Hippocampal formation (tissue), 2 donors: Measurements from ENCODE around the gene SRSF8.
"Not testable (repeated sequence)": the region's sequence is repeated elsewhere in the genome, so short reads cannot be mapped to it uniquely, and the experiment has no call there.

Experiments used
- DNase-seq, 2 donors: peaks; one replicate each; lab custom pipeline; 2025; lab: John Stamatoyannopoulos, UW

The SRSF8 gene, protein sequence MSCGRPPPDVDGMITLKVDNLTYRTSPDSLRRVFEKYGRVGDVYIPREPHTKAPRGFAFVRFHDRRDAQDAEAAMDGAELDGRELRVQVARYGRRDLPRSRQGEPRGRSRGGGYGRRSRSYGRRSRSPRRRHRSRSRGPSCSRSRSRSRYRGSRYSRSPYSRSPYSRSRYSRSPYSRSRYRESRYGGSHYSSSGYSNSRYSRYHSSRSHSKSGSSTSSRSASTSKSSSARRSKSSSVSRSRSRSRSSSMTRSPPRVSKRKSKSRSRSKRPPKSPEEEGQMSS

DNA sequence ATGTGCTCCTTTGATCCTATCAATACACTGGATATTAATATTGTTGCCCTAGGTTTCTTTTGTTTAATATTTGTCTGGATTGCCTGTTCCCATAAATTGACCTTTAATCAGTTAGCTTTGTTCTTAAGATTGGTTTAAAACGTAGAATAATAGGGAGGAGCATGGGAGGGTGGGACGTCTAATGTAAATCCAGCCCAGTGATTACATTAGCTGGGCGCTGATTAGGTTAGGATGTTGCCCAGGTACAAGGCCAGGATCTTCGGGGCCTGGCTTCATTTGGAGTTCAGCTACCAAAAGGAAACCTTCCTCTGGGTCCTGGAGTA lies at the start of gene SRSF8:
SRSF8 (plus strand) TSS at position 204 of the 323 bp plus-strand sequence. CDS start 308 bp downstream, outside the sequence.
- no peak for DNase-seq

DNA sequence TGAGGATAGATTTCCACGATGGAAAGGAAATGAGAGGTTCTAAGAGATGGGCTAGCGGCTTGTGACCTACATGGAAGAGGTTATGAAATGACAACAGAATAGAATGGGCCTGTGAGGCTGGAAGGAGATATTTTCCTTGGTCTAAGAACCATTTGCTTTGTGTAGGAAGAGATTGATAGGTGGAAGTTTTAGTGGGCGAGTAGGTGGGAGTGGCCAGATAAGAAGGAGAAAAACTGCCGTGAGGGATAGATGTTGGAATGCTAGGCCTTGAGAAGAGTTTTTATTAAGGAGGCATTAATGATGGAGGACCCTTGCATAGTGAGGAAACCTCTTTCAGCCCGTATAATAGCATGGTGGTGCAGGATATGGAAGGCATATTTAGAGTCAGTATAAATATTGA lies 45.3 kb upstream of the SRSF8 start:
- DNase-seq: not testable (repeated sequence)

DNA sequence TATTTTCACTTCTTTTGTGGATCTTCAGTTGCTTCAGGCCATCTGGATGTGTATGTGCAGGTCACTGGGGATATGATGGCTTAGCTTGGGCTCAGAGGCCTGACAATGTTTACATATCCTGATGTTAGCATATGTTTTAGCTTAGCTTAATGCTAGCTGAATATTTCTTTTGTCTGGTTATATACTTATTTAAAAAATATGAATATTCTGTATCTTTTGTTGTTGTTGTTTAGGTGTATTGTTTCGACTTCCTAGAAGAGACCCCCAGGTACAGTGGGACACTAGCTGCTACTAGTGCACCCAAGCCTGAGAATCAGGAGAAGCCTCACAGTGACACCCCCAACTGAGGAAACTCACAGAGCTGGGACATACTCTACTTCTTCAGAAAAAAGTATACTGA lies 41.8 kb upstream of the SRSF8 start, which contains the start of gene KDM4E:
KDM4E (plus strand) TSS at position 301 of the 400 bp plus-strand sequence. CDS start 300 bp downstream, outside the sequence.
- no peak for DNase-seq

DNA sequence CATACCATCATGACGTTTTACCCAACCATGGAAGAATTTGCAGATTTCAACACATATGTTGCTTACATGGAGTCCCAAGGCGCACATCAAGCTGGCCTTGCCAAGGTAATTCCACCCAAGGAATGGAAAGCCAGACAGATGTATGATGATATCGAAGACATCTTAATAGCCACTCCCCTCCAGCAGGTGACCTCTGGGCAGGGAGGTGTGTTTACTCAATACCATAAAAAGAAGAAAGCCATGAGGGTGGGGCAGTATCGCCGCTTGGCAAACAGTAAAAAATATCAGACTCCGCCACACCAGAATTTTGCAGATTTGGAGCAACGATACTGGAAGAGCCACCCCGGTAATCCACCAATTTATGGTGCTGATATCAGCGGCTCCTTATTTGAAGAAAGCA lies 41.1 kb upstream of the SRSF8 start:
- DNase-seq: not testable (repeated sequence)

DNA sequence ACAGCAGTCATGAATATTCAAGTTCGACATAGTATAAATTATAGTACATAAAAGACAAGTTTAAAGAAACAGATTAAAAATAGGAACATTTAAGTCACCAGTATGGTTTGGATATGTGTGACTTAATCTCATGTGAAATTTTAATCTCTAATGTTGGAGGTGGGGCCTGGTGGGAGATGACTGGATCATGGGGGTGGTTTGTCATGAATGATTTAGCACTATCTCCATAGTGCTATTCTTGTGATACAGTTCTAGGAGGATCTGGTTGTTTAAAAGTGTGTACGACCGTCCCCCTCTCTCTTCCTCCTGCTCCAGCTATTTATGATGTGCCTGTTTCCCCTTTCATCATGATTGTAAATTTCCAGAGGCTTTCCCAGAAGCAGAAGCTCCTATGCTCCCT lies 38.4 kb upstream of the SRSF8 start:
- DNase-seq: no peak

DNA sequence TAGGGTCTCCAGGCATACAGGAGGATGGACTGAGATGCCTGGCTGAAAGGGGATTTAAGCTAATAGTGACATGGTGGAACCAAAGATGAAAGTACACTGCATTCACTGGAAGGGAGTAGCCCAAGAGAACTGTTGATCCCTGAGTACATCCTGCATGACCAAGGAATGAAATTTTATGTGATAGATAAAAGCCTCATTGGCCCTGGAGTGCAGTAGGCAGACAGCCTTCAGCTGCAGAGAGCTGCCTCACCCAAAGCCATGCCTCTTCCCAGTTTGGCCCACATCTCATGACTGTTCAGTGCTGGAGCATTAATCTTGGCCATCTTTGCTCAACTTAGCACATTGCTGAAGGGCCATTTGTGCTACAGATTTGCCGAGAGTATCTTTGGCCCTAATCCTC lies 33.7 kb upstream of the SRSF8 start:
- DNase-seq: no peak

DNA sequence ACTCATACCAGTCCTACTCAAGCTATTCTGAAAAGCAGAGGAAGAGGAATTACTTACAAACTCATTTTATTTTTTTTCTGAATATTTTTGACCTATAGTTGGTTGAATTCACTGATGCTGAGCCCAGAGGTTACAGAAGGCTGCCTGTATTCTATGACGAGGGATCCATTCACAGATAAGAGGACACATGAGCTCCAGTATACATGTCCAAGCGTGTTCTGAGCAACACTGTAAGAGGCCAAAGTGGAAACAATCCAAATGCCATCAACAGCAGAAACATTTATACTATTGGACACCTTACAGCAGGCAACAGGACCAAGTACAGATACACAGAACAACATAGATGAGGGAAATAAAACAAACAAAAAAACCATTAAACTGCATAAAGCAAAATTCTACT lies 31.4 kb upstream of the SRSF8 start:
- DNase-seq: no peak

DNA sequence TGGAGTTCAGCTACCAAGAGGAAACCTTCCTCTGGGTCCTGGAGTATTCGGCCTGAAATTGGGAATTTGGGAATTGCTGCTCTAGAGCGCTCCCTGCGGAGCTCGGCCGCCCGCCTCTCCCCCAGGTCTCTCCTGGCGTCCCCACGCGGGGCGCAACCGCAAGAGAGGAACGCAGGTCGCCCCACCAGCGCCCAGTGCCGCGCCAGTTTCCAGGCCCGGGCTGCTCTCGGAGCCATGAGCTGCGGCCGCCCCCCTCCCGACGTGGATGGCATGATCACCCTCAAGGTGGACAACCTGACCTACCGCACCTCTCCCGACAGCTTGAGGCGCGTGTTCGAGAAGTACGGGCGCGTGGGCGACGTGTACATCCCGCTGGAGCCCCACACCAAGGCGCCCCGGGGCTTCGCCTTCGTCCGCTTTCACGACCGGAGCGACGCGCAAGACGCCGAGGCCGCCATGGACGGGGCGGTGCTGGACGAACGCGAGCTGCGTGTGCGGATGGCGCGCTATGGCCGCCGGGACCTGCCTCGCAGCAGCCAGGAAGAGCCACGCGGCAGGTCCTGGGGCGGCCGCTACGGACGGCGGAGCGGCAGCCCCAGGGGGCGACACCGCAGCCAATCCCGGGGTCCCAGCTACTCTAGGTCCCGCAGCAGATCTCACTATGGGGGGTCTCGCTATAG lies 29.2 kb upstream of the SRSF8 start:
- DNase-seq: not testable (repeated sequence)

DNA sequence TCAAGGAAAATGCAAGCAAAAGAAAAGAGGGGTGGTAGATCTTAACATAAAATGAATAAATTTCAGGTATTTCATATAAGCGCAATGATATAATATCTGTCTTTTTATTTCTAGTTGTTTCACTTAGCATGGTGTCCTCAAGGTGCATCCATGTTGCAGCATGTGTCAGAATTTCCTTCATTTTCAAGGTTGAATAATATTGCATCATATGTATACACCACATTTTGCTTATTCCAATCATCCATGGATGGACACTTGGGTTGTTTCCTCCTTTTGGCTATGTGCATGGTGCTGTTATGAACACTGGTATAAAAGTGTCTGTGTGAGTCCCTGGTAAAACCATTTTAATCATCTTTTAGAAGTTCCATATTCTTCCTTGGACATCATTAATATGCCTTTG lies 24.5 kb upstream of the SRSF8 start:
- no peak for DNase-seq

DNA sequence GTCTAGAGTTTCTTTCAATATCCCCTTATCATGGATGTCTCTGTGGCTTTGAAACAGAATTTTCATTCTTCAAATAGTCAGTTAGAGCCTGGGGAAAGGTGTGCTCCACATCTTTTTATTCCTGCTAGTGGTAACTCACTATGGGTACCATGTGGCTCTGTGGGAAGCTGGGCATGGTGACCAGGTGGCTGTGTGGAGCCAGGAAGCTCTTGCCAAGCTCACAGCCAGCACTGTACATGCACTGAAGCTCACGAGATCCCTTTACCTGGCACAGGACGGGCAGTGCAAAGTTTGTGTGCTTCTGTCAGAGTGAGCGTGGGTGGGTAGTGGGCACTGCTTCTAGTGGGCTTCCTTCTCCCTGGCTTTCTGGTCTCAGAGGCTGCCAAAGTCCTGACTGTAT lies 23.8 kb upstream of the SRSF8 start:
- DNase-seq: no peak

DNA sequence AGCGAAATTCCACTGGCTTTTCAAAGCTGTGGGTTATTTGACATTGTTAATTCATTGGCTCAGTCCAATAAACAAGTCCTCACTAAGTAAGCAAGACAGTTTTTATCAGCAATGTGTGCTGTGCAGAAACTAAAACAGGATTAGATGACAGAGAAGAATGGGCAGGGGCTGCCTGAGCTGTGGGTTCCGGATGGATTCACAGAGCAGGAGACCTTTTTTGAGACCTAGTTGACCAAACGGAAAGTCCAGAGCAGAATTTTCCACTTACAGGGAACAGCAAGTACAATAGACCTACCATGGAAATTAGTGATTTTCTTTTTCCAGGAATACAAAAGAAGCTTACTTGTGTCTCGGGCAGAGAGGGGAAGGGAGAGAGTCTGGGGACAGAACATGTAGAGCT lies 22.7 kb upstream of the SRSF8 start:
- DNase-seq: no peak

DNA sequence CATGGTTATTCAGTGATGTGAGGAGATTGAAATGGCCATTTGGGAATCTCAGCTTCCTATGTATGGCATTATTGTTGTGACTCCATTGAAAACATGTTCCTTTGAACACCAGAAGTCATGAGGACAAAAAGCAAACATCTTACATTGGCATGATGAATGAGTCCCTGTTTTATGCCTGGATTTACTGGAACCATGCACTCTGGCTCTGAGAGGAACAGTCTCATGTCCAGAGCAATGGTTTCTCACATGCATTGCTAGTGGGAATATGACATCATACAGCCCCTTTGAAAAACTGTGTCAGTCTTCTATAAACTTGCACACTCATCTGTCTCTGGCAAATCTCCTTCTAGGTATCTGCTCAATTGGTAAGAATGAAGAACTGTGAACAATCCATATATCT lies 20.9 kb upstream of the SRSF8 start:
- no peak for DNase-seq

DNA sequence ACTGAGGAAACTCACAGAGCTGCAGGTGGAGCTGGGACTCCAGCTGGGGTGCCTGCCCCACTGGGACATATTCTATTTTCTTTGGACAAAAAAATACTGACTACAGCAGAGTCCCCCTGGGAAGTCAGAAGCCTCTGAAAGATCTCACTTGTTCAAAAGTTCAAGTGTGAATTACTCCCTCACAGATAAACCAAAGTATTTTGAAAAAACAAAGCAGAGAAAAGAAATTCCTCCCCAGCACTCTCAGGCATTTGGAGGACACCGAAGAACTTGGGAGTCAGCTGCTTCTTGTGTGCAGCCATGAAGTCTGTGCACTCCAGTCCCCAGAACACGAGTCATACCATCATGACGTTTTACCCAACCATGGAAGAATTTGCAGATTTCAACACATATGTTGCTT lies 17.6 kb upstream of the SRSF8 start, which contains the start of gene KDM4F:
KDM4F (plus strand) TSS at position 301 of the 400 bp plus-strand sequence.
- not testable (repeated sequence) for DNase-seq

DNA sequence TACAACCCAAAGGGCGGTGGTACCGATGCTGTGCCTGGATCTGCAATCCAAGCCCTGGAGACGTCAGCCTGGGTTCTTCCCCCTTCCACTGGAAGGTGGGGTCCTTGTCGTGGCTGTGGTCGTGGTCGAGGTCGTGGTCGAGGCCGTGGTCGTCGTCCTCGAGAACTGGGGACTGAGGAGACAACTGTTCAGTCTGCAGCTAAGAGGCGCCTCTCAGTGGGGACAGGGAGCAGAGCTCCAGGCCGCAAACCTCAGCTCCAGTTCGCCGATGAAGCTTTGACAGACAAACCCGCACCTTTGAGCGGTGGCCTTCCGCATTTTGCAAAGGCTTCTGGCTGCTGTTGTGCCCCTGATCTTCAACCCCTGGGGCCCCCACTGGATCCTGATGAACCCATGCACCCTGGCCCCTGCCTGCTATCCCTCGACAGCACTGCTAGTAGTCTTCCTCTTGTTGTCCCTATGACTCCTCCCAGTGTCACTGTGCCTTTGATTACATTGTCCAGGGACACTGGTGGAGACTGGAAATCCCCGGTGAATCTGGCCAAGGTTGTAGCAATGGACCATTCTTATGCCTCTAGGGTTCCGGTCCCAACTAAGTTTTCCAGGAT lies 16.0 kb upstream of the SRSF8 start:
- DNase-seq: no peak

DNA sequence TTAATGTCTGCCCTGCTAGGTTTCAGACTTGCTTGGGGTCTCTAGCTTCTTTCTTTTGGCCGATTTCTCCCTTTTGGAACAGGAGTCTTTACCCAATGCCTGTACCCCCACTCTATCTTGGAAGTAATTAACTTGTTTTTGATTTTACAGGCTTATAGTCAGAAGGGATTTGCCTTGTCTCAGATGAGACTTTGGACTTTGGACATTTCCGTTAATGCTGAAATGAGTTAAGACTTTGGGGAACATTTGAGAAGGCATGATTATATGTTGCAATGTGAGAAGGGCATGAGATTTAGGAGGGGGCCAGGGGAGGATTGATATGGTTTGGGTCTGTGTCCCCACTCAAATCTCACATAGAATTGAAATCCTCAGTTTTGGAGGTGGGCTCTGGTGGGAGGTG lies 12.4 kb upstream of the SRSF8 start:
- DNase-seq: no peak

DNA sequence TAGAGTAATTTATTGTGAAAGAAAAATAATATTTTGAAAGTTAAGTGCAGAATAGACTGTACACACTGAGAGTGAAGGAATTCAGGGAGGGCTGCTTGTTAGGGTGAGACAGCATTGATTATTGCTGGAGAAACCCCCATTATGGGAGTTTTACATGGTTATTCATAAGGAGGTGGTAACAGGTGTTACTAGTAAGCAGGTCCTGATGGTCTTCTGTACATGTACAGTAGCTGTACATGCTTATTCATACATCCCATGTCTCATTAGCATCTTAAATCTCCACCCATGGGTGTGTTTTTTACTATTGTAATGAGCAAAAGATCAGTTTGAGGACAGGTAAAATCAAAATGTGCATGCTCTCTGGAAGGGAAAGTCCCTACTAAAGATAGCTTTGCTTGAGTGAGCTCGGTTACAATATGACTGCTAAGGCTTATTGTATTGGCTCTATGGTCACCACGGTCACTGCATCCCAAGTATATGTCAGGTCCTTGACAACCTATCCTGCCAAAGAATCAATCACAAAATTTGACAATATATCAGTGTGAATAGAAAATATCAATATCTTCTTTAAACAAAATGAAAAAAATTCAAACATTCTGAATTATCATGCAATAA lies 11.3 kb upstream of the SRSF8 start:
- no peak for DNase-seq

DNA sequence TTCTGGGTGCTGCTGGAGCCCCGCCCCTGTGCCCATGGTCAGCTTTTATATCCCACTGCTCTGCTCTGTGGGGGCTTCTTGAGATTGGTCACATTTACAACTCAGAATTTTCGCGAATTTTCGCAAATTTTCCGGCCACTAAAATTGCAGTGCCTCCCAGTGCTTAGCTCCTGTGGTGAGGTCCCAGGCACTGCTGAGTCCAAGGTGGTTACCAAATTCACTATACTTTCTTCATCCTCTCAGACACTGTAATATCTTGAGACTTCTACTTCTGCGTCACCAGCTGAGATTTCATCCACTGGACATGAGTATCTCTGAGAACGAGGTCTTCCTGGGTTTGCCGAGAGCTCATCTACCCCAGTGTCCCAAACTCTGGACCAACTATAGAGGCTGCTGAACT lies 8.8 kb upstream of the SRSF8 start:
- no peak for DNase-seq

DNA sequence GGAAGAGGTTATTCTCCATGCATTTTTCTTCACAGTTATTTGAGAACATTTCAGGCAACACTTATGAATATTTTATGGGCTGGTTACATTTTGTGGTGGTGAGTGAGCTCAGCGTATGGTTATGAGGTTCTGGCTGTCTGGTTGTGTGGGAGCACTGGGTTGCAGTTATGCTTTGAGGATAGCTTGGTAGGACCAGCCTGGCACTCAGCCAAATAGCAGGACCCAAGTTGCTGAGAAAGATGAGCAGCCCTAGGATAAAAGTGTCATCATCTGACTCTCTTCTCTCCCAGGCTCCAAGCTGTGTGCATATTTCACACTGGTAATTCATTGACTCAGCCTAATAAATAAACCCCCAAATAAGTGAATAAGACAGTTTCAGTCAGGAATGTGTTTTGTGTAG lies 8.1 kb upstream of the SRSF8 start:
- no peak for DNase-seq

DNA sequence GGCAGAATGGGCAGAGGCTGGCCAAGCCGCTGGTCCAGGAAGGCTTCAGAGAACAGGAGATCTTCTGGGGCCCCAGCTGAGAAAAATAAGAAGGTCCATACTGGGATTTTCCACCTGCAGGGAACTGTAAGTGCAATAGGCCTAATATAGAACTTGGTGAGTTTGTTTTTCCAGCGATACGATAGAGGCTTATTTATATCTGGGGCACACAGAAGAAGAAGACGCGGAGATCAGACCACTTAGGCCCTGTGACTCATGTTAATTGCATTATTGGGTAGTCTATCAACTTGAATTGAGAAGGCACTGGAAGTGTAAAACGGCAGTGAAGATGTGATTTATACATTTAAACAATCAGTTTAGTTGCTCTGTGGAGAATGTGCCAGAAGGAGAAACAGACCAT lies 7.7 kb upstream of the SRSF8 start:
- DNase-seq: no peak

DNA sequence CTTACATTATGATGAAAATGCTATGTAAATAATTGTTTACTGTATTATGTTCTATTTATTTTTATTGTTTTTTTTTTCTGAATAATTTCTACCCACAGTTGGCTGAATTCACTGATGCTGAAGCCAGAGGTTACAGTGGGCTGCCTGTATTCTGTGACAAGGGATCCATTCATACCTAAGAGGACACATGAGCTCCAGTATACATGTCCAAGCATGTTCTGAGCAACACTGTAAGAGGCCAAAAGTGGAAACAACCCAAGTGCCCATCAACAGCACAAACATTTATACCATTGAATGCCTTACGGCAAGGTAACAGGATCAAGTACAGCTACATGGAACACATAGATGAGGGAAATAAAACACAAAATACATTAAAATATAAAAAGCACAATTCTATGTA lies 1.4 kb upstream of the SRSF8 start:
- no peak for DNase-seq

DNA sequence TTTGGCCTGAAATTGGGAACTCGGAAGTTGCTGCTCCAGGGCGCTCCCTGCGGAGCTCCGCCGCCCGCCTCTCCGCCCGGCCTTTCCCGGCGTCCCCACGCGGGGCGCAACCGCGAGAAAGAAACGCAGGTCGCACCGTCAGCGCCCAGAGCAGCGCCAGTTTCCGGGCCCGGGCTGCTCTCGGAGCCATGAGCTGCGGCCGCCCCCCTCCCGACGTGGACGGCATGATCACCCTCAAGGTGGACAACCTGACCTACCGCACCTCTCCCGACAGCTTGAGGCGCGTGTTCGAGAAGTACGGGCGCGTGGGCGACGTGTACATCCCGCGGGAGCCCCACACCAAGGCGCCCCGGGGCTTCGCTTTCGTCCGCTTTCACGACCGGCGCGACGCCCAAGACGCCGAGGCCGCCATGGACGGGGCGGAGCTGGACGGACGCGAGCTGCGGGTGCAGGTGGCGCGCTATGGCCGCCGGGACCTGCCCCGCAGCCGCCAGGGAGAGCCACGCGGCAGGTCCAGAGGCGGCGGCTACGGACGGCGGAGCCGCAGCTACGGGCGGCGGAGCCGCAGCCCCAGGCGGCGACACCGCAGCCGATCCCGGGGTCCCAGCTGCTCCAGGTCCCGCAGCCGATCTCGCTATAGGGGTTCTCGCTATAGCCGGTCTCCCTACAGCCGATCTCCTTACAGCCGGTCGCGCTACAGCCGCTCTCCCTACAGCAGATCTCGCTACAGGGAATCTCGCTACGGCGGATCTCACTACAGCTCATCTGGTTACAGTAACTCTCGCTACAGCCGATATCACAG lies 521 bp downstream of the SRSF8 start:
- peak; percentile 81 to 83 for DNase-seq

DNA sequence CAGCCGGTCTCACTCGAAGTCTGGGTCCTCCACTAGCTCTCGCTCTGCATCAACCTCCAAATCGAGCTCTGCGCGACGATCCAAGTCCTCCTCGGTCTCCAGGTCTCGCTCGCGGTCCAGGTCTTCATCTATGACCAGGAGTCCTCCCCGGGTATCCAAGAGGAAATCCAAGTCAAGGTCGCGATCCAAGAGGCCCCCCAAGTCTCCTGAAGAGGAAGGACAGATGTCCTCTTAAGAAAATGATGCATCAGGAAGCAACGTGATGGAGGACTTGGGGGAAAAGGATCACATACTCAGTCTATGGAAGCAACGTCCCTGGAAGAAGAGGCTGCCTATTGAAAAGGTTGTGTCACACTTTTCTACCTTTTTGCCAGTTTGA lies 1.1 kb downstream of the SRSF8 start:
- no peak for DNase-seq
